ENCODE results near the gene RRP1B. TPM values are rescaled to one million over a fixed set of nuclear protein-coding genes. Genes with fewer than 3 reads are reported as not detected.

Gene RRP1B
- polyA plus RNA-seq, 2 of the 4 experiments (the other 2 are of a cell fraction), result 32.5 TPM

DNA sequence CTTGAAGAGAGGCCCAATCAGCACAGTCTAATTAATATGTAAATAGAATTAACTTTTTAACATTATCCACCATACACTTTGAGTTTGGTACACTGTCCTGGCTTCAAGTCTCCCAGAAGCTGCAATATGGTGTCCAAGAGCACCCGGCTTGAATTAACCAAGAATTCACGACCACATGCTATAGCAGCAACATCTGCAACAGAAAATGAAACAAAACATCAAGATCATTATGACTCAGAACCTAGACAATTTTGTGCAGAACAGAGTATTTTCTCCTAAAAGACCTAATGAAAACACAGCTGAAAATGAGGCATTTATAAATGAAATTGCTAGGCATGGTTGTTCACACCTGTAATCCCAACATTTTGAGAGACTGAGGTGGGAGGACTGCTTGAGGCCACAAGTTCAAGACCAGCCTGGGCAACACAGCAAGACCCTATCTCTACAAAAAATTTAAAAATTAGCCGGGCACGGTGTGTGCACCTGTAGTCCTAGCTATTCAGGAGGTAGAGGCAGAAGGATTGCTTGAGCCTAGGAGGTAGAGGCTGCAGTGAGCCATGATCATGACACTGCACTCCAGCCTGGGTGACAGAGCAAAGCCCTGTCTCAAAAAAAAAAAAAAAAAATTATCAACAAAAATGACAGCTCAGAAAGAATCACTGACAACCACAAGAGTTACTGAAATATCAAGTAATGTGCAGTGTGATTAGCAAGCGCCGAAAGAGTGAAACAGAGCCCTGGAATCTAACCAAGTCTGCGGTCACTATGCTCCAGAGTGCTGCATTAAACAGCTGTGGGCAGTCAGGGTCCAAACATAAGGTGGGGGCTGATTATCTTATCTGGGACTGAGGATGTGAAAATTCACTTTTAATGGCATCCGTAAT, 45.4 kb upstream of the RRP1B start:
- H3K4me3 ChIP-seq, result no peak overlapping the region
- peaks cover 47% of the 10 kb centered on the region for H3K4me1 ChIP-seq
- no peak for DNase-seq (ENCODE audit: low read depth in 1 of 2, low spot score in 1 of 2)
- peak overlapping the region; percentile 92 for H3K27ac ChIP-seq
- TF ChIP-seq HOXB13 (CRISPR knock-in tag; IDR thresholded peaks at IDR 0.05; ENCODE audit: low read depth), result no peak
- TF ChIP-seq, protein P1, sequence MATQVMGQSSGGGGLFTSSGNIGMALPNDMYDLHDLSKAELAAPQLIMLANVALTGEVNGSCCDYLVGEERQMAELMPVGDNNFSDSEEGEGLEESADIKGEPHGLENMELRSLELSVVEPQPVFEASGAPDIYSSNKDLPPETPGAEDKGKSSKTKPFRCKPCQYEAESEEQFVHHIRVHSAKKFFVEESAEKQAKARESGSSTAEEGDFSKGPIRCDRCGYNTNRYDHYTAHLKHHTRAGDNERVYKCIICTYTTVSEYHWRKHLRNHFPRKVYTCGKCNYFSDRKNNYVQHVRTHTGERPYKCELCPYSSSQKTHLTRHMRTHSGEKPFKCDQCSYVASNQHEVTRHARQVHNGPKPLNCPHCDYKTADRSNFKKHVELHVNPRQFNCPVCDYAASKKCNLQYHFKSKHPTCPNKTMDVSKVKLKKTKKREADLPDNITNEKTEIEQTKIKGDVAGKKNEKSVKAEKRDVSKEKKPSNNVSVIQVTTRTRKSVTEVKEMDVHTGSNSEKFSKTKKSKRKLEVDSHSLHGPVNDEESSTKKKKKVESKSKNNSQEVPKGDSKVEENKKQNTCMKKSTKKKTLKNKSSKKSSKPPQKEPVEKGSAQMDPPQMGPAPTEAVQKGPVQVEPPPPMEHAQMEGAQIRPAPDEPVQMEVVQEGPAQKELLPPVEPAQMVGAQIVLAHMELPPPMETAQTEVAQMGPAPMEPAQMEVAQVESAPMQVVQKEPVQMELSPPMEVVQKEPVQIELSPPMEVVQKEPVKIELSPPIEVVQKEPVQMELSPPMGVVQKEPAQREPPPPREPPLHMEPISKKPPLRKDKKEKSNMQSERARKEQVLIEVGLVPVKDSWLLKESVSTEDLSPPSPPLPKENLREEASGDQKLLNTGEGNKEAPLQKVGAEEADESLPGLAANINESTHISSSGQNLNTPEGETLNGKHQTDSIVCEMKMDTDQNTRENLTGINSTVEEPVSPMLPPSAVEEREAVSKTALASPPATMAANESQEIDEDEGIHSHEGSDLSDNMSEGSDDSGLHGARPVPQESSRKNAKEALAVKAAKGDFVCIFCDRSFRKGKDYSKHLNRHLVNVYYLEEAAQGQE (IDR thresholded peaks at IDR 0.05), result no peak
- TF ChIP-seq ZC3H11A (IDR thresholded peaks at IDR 0.05), result no peak
- no peak for TF ChIP-seq USF2 (IDR thresholded peaks at IDR 0.05)
- no peak for TF ChIP-seq CBX8 (IDR thresholded peaks at IDR 0.05)
- no peak for TF ChIP-seq HDAC2 (IDR thresholded peaks at IDR 0.05)
- no peak for TF ChIP-seq PHF8 (IDR thresholded peaks at IDR 0.05; ENCODE audit: borderline replicate concordance, low read depth)
- no peak for TF ChIP-seq ATOH8 (CRISPR knock-in tag; IDR thresholded peaks at IDR 0.05; ENCODE audit: low read depth)
- no peak for TF ChIP-seq RAD21 (conservative IDR thresholded peaks at IDR 0.05 in 1 of 2, IDR thresholded peaks at IDR 0.05 in 1 of 2)
- TF ChIP-seq KDM1A (IDR thresholded peaks at IDR 0.05; ENCODE audit: low read depth), result no peak
- no peak for TF ChIP-seq CBX2 (IDR thresholded peaks at IDR 0.05; ENCODE audit: borderline replicate concordance, low read depth)
- no peak for TF ChIP-seq RARB (CRISPR knock-in tag; IDR thresholded peaks at IDR 0.05)
- TF ChIP-seq CEBPB (IDR thresholded peaks at IDR 0.05), result no peak
- TF ChIP-seq KDM5A (IDR thresholded peaks at IDR 0.05), result no peak
- TF ChIP-seq, protein P2, sequence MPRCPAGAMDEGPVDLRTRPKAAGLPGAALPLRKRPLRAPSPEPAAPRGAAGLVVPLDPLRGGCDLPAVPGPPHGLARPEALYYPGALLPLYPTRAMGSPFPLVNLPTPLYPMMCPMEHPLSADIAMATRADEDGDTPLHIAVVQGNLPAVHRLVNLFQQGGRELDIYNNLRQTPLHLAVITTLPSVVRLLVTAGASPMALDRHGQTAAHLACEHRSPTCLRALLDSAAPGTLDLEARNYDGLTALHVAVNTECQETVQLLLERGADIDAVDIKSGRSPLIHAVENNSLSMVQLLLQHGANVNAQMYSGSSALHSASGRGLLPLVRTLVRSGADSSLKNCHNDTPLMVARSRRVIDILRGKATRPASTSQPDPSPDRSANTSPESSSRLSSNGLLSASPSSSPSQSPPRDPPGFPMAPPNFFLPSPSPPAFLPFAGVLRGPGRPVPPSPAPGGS (IDR thresholded peaks at IDR 0.05), result no peak
- TF ChIP-seq, protein P3, sequence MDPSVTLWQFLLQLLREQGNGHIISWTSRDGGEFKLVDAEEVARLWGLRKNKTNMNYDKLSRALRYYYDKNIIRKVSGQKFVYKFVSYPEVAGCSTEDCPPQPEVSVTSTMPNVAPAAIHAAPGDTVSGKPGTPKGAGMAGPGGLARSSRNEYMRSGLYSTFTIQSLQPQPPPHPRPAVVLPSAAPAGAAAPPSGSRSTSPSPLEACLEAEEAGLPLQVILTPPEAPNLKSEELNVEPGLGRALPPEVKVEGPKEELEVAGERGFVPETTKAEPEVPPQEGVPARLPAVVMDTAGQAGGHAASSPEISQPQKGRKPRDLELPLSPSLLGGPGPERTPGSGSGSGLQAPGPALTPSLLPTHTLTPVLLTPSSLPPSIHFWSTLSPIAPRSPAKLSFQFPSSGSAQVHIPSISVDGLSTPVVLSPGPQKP (IDR thresholded peaks at IDR 0.05; ENCODE audit: low read depth, low read length), result no peak
- TF ChIP-seq BHLHE40 (IDR thresholded peaks at IDR 0.05; ENCODE audit: low read depth, low read length), result no peak
- no peak for TF ChIP-seq NFE2L2 (conservative IDR thresholded peaks at IDR 0.05; ENCODE audit: low read length)
- H3K4me2 ChIP-seq, result no peak overlapping the region
- ChIA-PET CTCF (interaction anchor here (1.0 to 3.3 kb wide), 3 partner anchors 17 to 32 kb away, joined by 3 to 49 read pairs (median 3); no protein-coding TSS in a partner anchor), POLR2A (no interaction called here)
- H3K9me3 ChIP-seq, result no peaks in the 10 kb centered on the region
- no peak for ATAC-seq
- FAIRE-seq, result no peak
- WGBS (ENCODE audit: missing lambda C conversion rate), result 92% methylated on average over 8 of the region's 8 CpGs
